Osteocyte (in vitro differentiated cells): ENCODE results near the gene COG4. TPM values are rescaled to one million over a fixed set of nuclear protein-coding genes. Genes with fewer than 3 reads are reported as not detected.
A peak's percentile ranks its signal among the peaks of the same experiment; 100 is the strongest.
"Not testable (repeated sequence)": the region's sequence is repeated elsewhere in the genome, so short reads cannot be mapped to it uniquely, and the experiment has no call there.

Experiments used
- DNase-seq: peaks from one replicate; pipeline ENCODE4 v3.0.0; 2021; ENCODE audit warnings: mixed read lengths; ENCODE audit not compliant: unreplicated experiment; ENCODE audit errors: extremely low spot score
- H3K27ac Mint-ChIP-seq: one replicate; pipeline ENCODE4 v1.8.0; 2021; ENCODE audit warnings: mild to moderate bottlenecking, mixed read lengths; ENCODE audit not compliant: unreplicated experiment
- H3K27me3 Mint-ChIP-seq: one replicate; pipeline ENCODE4 v1.8.0; 2021; ENCODE audit warnings: mixed read lengths; ENCODE audit not compliant: unreplicated experiment
- H3K36me3 Mint-ChIP-seq: one replicate; pipeline ENCODE4 v1.8.0; 2021; ENCODE audit warnings: mixed read lengths; ENCODE audit not compliant: unreplicated experiment
- H3K4me1 Mint-ChIP-seq: one replicate; pipeline ENCODE4 v1.8.0; 2021; ENCODE audit warnings: mixed read lengths; ENCODE audit not compliant: unreplicated experiment
- H3K4me3 Mint-ChIP-seq: one replicate; pipeline ENCODE4 v1.8.0; 2021; ENCODE audit warnings: mild to moderate bottlenecking, moderate library complexity, mixed read lengths; ENCODE audit not compliant: unreplicated experiment
- H3K9me3 Mint-ChIP-seq: one replicate; pipeline ENCODE4 v1.8.0; 2021; ENCODE audit warnings: mixed read lengths; ENCODE audit not compliant: unreplicated experiment
- total RNA-seq: library from RNA; stranded (reverse); gene quantifications from 2 replicates; pipeline ENCODE4 v1.2.1, GENCODE V29; 2021
- TF ChIP-seq, protein P1 (sequence below): fragments of 200-600 bp; sonication (generic); IDR thresholded peaks from 2 replicates; pipeline ENCODE4 v1.5.0; 2021; ENCODE audit warnings: antibody characterized with exemption, mild to moderate bottlenecking, moderate library complexity

The COG4 gene
- total RNA-seq, 1 donor from 2014 or later, result 69.9 TPM

DNA sequence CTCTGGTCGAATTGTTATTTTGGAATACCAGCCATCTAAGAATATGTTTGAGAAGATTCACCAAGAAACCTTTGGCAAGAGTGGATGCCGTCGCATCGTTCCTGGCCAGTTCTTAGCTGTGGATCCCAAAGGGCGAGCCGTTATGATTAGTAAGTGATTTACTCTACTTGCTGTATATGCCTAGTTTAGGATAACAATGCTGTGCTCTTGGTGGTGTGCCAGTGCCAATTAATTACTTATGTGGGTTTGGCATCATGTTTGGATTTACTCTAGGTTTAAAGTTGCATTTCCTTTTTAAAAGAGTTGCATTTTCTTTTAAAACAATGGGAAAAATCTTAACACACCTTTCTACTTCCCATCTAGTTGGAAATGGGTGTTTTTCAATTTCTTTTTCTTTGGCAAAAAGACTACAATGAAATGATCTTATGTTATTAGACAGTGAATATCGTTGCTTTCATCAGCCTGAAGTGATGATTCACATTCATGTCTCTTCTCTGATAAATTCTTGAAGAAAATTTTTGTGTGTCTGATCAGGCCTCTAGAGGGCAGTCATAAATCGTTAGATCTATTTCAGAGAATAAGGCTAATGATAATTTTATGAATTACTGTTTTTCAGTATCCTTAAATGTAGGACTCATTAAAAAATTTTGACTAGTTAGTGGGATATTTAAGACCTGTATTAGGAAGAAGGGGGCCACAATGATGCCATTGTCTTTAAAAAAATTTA is 5.9 kb upstream of the COG4 start:
- TF ChIP-seq, protein P1, sequence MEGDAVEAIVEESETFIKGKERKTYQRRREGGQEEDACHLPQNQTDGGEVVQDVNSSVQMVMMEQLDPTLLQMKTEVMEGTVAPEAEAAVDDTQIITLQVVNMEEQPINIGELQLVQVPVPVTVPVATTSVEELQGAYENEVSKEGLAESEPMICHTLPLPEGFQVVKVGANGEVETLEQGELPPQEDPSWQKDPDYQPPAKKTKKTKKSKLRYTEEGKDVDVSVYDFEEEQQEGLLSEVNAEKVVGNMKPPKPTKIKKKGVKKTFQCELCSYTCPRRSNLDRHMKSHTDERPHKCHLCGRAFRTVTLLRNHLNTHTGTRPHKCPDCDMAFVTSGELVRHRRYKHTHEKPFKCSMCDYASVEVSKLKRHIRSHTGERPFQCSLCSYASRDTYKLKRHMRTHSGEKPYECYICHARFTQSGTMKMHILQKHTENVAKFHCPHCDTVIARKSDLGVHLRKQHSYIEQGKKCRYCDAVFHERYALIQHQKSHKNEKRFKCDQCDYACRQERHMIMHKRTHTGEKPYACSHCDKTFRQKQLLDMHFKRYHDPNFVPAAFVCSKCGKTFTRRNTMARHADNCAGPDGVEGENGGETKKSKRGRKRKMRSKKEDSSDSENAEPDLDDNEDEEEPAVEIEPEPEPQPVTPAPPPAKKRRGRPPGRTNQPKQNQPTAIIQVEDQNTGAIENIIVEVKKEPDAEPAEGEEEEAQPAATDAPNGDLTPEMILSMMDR, result peak; percentile 72
- Mint-ChIP-seq H3K4me3 (peak overlapping the region; percentile 8), H3K9me3 (no peaks in the 10 kb centered on the region), H3K27me3 (no peaks in the 10 kb centered on the region), H3K4me1 (peaks cover 34% of the 10 kb centered on the region), H3K36me3 (peaks cover 54% of the 10 kb centered on the region), H3K27ac (peak overlapping the region; percentile 77)
- DNase-seq, result no peak

DNA sequence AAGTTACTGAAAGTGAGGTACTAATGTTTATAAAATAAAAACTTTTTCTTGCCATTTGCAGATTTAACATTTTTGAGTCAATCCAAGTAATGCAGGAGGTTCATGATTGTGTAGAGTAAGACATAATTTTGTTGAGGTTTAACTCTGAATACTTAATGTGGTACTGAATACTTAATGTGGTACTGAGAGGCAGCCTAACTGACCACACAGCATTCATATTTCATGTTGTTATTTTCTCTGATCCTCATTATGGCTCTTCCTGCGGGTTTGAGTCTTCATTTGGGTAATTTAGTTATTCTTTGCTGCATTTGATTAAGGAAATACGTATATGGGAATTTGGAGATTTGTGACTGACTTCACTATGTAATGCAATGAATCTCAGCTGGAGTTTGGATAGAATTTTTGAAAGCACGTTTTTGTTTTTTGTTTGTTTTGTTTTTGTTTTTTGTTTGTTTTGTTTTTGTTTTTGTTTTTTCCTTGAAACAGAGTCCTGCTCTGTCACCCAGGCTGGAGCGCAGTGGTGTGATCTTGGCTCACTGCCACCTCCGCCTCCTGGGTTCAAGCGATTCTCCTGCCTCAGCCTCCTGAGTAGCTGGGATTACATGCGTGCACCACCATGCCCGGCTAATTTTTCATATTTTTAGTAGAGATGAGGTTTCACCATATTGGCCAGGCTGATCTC is 4.1 kb upstream of the COG4 start:
- Mint-ChIP-seq H3K27ac (peak overlapping the region; percentile 28), H3K9me3 (no peaks in the 10 kb centered on the region), H3K4me3 (peak overlapping the region; percentile 62), H3K27me3 (no peaks in the 10 kb centered on the region), H3K4me1 (peaks cover 43% of the 10 kb centered on the region), H3K36me3 (peaks cover 38% of the 10 kb centered on the region)
- DNase-seq, result no peak
- TF ChIP-seq, protein P1, result no peak

DNA sequence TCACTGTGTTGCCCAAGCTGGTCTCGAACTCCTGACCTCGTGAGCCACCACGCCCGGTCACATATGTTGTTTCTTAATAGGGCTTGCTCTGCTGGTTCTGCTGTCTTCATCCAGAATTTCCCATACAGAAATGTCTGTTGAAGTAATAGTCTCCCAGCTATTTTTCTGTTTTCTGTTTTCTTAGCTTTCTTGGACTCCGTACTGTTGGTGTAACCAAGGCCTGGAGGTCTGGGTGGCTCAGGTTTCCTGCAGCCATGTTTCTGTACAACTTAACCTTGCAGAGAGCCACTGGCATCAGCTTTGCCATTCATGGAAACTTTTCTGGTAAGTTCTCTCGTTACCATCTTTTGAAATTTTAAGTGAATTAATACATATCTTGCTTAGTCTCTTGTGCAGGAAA is 3.0 kb upstream of the COG4 start:
- H3K9me3 Mint-ChIP-seq, result no peaks in the 10 kb centered on the region
- H3K27ac Mint-ChIP-seq, result peak overlapping the region; percentile 28
- H3K4me1 Mint-ChIP-seq, result peaks cover 48% of the 10 kb centered on the region
- TF ChIP-seq, protein P1, result no peak
- no peaks in the 10 kb centered on the region for H3K27me3 Mint-ChIP-seq
- DNase-seq, result no peak
- H3K36me3 Mint-ChIP-seq, result peaks cover 32% of the 10 kb centered on the region
- H3K4me3 Mint-ChIP-seq, result peak overlapping the region; percentile 62

DNA sequence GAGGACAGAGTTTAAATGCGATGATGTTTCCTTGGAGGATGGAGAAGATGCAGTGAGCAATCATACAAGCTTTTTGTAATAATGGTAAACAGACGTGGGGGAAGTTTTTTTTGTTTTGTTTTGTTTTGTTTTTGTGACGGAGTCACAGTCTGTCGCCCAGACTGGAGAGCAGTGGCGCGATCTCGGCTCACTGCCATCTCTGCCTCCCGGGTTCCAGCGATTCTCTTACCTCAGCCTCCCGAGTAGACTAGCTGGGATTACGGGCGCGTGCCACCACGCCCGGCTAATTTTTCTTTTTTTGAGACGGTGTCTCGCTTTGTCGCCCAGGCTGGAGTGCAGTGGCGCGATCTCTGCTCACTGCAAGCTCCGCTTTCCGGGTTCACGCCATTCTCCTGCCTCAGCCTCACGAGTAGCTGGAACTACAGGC is 1.1 kb upstream of the COG4 start:
- H3K27me3 Mint-ChIP-seq, DNase-seq, H3K9me3 Mint-ChIP-seq: not testable (repeated sequence)
- H3K36me3 Mint-ChIP-seq, result peaks cover 27% of the 10 kb centered on the region
- peak overlapping the region; percentile 95 for H3K27ac Mint-ChIP-seq
- H3K4me3 Mint-ChIP-seq, result peak overlapping the region; percentile 91
- peaks cover 59% of the 10 kb centered on the region for H3K4me1 Mint-ChIP-seq

DNA sequence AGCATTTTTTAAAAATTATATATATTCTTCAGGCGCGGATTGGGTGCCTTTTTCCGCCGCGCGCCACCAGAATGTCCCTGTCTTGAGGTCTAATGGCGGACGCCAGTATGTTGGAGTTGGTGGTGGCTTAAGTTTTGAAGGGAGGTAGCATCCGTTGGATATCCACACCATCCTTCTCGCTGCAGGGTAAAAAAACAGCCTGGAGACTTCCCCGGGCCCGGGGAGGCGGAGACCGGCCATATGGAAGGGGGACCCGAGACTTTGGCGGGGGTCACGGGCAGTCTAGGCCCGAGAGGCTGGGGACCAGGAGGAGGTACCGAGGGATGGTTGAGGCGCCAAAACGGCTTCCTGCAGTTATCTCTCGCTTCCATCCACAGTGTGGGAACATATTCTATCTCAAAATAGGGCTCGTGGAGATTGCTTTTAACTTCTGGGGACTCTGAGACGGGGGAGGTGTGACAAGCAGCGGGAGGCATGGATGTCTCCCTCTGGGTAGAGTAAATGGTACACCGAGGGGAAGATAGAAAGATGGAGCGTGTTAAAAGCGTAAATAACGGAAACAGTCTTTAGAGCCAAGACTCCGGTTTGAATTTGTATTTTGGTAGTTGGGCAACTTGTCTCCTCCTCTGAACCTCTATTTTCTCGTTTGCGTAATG is 517 bp upstream of the COG4 start, which contains the start of gene SF3B3:
TSS of gene SF3B3 (plus strand) at position 74 of the 656 bp plus-strand sequence. CDS start 2,841 bp downstream, outside the sequence.
- Mint-ChIP-seq H3K36me3 (peaks cover 23% of the 10 kb centered on the region), H3K27me3 (no peaks in the 10 kb centered on the region), H3K27ac (peak within 1 kb of the TSS; percentile 95), H3K4me1 (peaks cover 55% of the 10 kb centered on the region), H3K9me3 (no peaks in the 10 kb centered on the region), H3K4me3 (peak within 1 kb of the TSS; percentile 91)
- DNase-seq, result peak; percentile 86
- TF ChIP-seq, protein P1, result no peak
